Peyer's patch (tissue), 4 donors: Measurements from ENCODE around the gene KEL. TPM values are rescaled to one million over a fixed set of nuclear protein-coding genes. Genes with fewer than 3 reads are reported as not detected.

ENCODE experiments used
- DNase-seq, 3 donors: peaks; one replicate each; pipeline ENCODE4 v3.0.0-alpha.2; 2017 to 2019
- H3K27ac ChIP-seq, 4 donors: fragments of 200-600 bp; sonication (generic); one replicate each; pipeline ENCODE4 v1.5.1; 2016 to 2019
- H3K27me3 ChIP-seq, 2 donors: fragments of 200-600 bp; sonication (generic); one replicate each; pipeline ENCODE4 v1.5.1; 2019
- H3K36me3 ChIP-seq, 3 donors: fragments of 200-600 bp; sonication (generic); one replicate each; pipeline ENCODE4 v1.5.1; 2016 to 2019
- H3K4me1 ChIP-seq, 4 donors: fragments of 200-600 bp; sonication (generic); one replicate each; pipeline ENCODE4 v1.5.1; 2016 to 2019
- H3K4me3 ChIP-seq, 4 donors: fragments of 200-600 bp; sonication (generic); 1 replicate in 3 of 4; 2 replicates in 1 of 4; pipeline ENCODE4 v1.5.1; 2016 to 2019; ENCODE audit warnings: mild to moderate bottlenecking in 1 of 4
- H3K9me3 ChIP-seq, 4 donors: fragments of 200-600 bp; sonication (generic); one replicate each; pipeline ENCODE4 v1.5.1; 2016 to 2019; ENCODE audit warnings: mild to moderate bottlenecking in 1 of 4
- CTCF ChIP-seq, 6 experiments: fragments of 450-650 bp in 4 of 6; fragments of 200-600 bp in 2 of 6; sonication (generic) in 1 of 6; IDR thresholded peaks; one replicate each; pipeline ENCODE4 v1.5.1; 2017 to 2019; ENCODE audit warnings: antibody characterized with exemption in 6 of 6, mild to moderate bottlenecking in 3 of 6, moderate library complexity in 1 of 6
- POLR2A ChIP-seq, 2 donors: fragments of 450-650 bp; IDR thresholded peaks; one replicate each; pipeline ENCODE4 v1.5.1; 2017; ENCODE audit warnings: antibody characterized with exemption in 2 of 2, mild to moderate bottlenecking in 2 of 2, moderate library complexity in 2 of 2
- total RNA-seq, 4 donors: library from RNA; depleted of rRNA; stranded (reverse); fragments of >200 nt; gene quantifications; one replicate each; pipeline ENCODE4 v1.1.0, GENCODE V29; 2016

Gene KEL
- total RNA-seq, 4 donors from 2014 or later: not detected

- TF ChIP-seq CTCF (IDR thresholded peaks at IDR 0.05): no peak
- no peak for TF ChIP-seq POLR2A (IDR thresholded peaks at IDR 0.05)
- Histone ChIP-seq H3K9me3 (no peaks in the 10 kb centered on the region), H3K4me3 (no peak overlapping the region), H3K27me3 (no peaks in the 10 kb centered on the region), H3K4me1 (no peaks in the 10 kb centered on the region), H3K27ac (no peak overlapping the region), H3K36me3 (no peaks in the 10 kb centered on the region)
- DNase-seq: no peak
These were observed 34.2 kb downstream of the KEL start for GRCh38 chr7:142927949-142928348.

GRCh38 chr7:142927085-142927745, 34.9 kb downstream of the KEL start:
- DNase-seq: no peak
- Histone ChIP-seq H3K36me3 (no peaks in the 10 kb centered on the region), H3K27ac (no peak overlapping the region), H3K9me3 (no peaks in the 10 kb centered on the region), H3K27me3 (no peaks in the 10 kb centered on the region), H3K4me3 (no peak overlapping the region), H3K4me1 (no peaks in the 10 kb centered on the region)
- no peak for TF ChIP-seq POLR2A (IDR thresholded peaks at IDR 0.05)
- TF ChIP-seq CTCF (IDR thresholded peaks at IDR 0.05): no peak

GRCh38 chr7:142925413-142925812, 36.8 kb downstream of the KEL start:
- TF ChIP-seq POLR2A (IDR thresholded peaks at IDR 0.05) (no peak), CTCF (IDR thresholded peaks at IDR 0.05) (no peak)
- no peaks in the 10 kb centered on the region for H3K4me1 ChIP-seq
- H3K27me3 ChIP-seq: no peaks in the 10 kb centered on the region
- H3K4me3 ChIP-seq: no peak overlapping the region
- no peaks in the 10 kb centered on the region for H3K36me3 ChIP-seq
- DNase-seq: no peak
- no peaks in the 10 kb centered on the region for H3K9me3 ChIP-seq
- H3K27ac ChIP-seq: no peak overlapping the region

GRCh38 chr7:142923391-142923790, 38.8 kb downstream of the KEL start:
- Histone ChIP-seq H3K27me3 (no peaks in the 10 kb centered on the region), H3K9me3 (no peaks in the 10 kb centered on the region), H3K27ac (no peak overlapping the region), H3K4me1 (no peaks in the 10 kb centered on the region), H3K36me3 (no peaks in the 10 kb centered on the region), H3K4me3 (no peak overlapping the region)
- TF ChIP-seq CTCF (IDR thresholded peaks at IDR 0.05) (no peak), POLR2A (IDR thresholded peaks at IDR 0.05) (no peak)
- DNase-seq: no peak

GRCh38 chr7:142919656-142920055, 42.5 kb downstream of the KEL start:
- no peak for TF ChIP-seq CTCF (IDR thresholded peaks at IDR 0.05)
- no peak for TF ChIP-seq POLR2A (IDR thresholded peaks at IDR 0.05)
- no peaks in the 10 kb centered on the region for H3K27me3 ChIP-seq
- no peak overlapping the region for H3K4me3 ChIP-seq
- no peaks in the 10 kb centered on the region for H3K4me1 ChIP-seq
- no peaks in the 10 kb centered on the region for H3K36me3 ChIP-seq
- no peaks in the 10 kb centered on the region for H3K9me3 ChIP-seq
- no peak overlapping the region for H3K27ac ChIP-seq
- DNase-seq: no peak

GRCh38 chr7:142918901-142919300, 43.3 kb downstream of the KEL start:
- no peak for DNase-seq
- no peaks in the 10 kb centered on the region for H3K4me1 ChIP-seq
- H3K9me3 ChIP-seq: no peaks in the 10 kb centered on the region
- H3K27me3 ChIP-seq: no peaks in the 10 kb centered on the region
- H3K36me3 ChIP-seq: no peaks in the 10 kb centered on the region
- TF ChIP-seq CTCF (IDR thresholded peaks at IDR 0.05) (no peak), POLR2A (IDR thresholded peaks at IDR 0.05) (no peak)
- H3K27ac ChIP-seq: no peak overlapping the region
- no peak overlapping the region for H3K4me3 ChIP-seq
